PFSK-1 (cell line): Measurements from ENCODE around the gene GADD45GIP1.

Experiments
- POLR2AphosphoS5 ChIP-seq: IDR thresholded peaks from 2 replicates; pipeline ENCODE4 v1.6.1; 2012; ENCODE audit warnings: low read depth, mild to moderate bottlenecking, control low read depth, low read length, moderate library complexity
- TF ChIP-seq, protein P1 (sequence below), 2 experiments: IDR thresholded peaks; 2 replicates each; pipeline versions ENCODE4 v1.6.1 to v1.8.0; 2011 to 2012; ENCODE audit warnings: low read depth in 2 of 2, low read length in 2 of 2, control low read depth in 1 of 2, inconsistent platforms in 1 of 2, mild to moderate bottlenecking in 1 of 2, moderate library complexity in 1 of 2; ENCODE audit not compliant: insufficient read depth in 1 of 2

DNA sequence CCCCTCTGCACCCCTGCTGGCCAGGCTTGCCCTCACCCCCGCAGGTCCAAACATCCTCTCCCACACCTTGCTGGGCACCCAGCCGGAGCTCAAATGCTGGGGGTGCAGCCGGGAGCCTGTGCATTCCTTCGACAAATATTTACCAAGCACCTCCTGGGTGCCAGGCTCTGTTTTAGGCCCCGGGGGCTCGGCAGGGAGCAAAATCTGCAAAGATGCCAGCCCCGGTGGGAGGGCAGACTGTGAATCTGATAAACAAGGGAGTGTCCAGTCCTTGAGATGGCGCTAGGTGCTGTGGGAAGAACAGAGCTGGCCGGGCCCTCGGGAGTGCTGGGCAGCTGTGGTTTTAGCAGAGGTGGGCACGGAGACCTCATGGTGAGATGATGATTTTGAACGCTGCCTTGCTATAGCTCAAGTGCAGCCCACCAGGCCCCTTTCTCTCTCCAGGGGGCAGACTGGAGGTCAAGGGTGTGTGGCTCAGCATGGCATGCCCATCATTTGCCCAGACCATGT lies 48.9 kb upstream of the GADD45GIP1 start:
- TF ChIP-seq, protein P1, sequence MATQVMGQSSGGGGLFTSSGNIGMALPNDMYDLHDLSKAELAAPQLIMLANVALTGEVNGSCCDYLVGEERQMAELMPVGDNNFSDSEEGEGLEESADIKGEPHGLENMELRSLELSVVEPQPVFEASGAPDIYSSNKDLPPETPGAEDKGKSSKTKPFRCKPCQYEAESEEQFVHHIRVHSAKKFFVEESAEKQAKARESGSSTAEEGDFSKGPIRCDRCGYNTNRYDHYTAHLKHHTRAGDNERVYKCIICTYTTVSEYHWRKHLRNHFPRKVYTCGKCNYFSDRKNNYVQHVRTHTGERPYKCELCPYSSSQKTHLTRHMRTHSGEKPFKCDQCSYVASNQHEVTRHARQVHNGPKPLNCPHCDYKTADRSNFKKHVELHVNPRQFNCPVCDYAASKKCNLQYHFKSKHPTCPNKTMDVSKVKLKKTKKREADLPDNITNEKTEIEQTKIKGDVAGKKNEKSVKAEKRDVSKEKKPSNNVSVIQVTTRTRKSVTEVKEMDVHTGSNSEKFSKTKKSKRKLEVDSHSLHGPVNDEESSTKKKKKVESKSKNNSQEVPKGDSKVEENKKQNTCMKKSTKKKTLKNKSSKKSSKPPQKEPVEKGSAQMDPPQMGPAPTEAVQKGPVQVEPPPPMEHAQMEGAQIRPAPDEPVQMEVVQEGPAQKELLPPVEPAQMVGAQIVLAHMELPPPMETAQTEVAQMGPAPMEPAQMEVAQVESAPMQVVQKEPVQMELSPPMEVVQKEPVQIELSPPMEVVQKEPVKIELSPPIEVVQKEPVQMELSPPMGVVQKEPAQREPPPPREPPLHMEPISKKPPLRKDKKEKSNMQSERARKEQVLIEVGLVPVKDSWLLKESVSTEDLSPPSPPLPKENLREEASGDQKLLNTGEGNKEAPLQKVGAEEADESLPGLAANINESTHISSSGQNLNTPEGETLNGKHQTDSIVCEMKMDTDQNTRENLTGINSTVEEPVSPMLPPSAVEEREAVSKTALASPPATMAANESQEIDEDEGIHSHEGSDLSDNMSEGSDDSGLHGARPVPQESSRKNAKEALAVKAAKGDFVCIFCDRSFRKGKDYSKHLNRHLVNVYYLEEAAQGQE (IDR thresholded peaks at IDR 0.05; ENCODE audit: insufficient read depth in 1 of 2, low read depth in 2 of 2, low read length in 2 of 2): no peak
- no peak for TF ChIP-seq POLR2AphosphoS5
